Fibroblast of the aortic adventitia (primary cell): ENCODE results near the gene WDR38. TPM values are rescaled to one million over a fixed set of nuclear protein-coding genes. Genes with fewer than 3 reads are reported as not detected.

Experiments
- DNase-seq: peaks from one replicate; pipeline ENCODE4 v3.0.0-alpha.2; 2010; ENCODE audit warnings: low read depth
- H3K4me3 ChIP-seq: 2 replicates; pipeline ENCODE4 v1.5.1; 2011; ENCODE audit warnings: low read depth, mild to moderate bottlenecking, control low read depth, low read length, moderate library complexity
- total RNA-seq: library from RNA; depleted of rRNA; stranded (reverse); fragments of >200 nt; gene quantifications from 2 replicates; pipeline ENCODE4 v1.2.3, GENCODE V29; 2012; ENCODE audit warnings: low replicate concordance
- TF ChIP-seq, protein P1 (sequence below): IDR thresholded peaks from 2 replicates; pipeline ENCODE4 v1.5.1; 2011; ENCODE audit warnings: mild to moderate bottlenecking, low read length, control low read depth, inconsistent platforms; ENCODE audit not compliant: insufficient read depth

WDR38 gene
- total RNA-seq, 1 donor, result not detected

DNA sequence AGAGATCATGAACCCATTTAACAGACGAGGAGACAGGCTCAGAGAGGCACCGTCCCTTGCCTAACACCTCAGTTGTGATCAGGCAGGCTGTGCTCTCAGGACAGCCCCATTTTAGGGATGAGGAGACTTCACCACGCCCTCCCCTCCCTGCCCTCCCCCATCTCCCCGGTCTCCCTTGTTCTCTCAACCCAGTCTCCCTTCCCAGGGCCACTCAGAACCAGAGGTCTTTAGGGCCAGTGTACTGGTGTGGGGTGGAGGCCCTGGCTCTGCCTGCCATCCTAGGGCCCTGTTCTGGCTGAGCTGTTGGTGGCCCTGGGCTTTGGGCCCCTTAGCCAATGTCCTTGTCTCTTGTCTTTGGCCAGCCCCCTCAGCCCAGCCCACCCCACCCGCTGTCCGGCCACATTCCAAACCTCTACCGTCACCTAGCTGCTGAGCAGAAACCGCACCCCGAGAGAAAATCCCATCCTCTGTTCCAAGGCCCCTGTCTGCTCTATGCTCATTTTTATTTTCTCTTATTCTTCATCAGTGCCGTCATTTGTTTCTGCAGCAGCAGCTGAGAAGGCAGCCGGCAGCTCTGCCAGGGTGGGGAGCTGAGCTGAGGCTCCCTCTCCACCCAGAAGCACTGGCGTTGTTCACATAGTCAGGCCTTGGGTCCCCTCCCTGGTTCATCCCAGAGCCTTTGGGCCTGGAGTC, 42.5 kb upstream of the WDR38 start:
- TF ChIP-seq, protein P1, sequence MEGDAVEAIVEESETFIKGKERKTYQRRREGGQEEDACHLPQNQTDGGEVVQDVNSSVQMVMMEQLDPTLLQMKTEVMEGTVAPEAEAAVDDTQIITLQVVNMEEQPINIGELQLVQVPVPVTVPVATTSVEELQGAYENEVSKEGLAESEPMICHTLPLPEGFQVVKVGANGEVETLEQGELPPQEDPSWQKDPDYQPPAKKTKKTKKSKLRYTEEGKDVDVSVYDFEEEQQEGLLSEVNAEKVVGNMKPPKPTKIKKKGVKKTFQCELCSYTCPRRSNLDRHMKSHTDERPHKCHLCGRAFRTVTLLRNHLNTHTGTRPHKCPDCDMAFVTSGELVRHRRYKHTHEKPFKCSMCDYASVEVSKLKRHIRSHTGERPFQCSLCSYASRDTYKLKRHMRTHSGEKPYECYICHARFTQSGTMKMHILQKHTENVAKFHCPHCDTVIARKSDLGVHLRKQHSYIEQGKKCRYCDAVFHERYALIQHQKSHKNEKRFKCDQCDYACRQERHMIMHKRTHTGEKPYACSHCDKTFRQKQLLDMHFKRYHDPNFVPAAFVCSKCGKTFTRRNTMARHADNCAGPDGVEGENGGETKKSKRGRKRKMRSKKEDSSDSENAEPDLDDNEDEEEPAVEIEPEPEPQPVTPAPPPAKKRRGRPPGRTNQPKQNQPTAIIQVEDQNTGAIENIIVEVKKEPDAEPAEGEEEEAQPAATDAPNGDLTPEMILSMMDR, result no peak
- peak; percentile 78 for DNase-seq
- H3K4me3 ChIP-seq, result no peak overlapping the region

DNA sequence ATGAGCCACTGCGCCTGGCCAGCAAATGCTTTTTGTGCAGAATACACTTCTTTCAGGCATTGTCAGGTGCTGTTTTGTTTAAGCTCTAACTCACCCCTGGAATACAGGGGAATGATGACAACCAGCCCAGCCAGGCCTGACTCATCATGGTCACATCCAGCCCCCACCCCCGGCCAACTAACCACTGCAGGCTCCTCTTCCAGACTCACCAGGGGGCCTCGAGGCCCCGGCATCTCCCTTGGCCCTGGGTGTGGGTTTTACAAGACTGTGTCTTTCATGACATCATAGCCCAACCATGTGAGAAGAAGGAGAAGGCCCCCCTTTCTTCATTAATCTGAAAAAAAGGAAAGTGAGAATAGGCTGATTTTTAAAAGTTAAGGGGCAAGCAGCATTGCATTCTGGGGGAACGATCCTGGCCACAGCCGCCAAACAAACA, 40.8 kb upstream of the WDR38 start:
- TF ChIP-seq, protein P1, result peak; percentile 8
- H3K4me3 ChIP-seq, result no peak overlapping the region
- DNase-seq, result peak; percentile 93

DNA sequence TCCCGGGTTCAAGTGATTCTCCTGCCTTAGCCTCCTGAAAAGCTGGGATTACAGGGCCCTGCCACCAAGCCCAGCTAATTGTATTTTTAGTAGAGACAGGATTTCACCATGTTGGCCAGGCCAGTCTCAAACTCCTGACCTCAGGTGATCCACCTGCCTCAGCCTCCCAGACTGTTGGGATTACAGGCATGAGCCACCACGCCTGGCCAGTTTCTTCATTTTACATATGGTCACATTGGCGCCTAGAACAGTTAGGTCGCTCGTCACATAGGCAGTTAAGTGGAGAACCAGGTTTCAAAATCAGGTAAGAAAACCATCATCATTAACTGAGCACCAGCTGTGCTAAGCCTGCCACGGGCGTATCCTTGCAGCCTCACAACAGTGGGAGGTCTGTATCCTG, 40.2 kb upstream of the WDR38 start:
- TF ChIP-seq, protein P1, result no peak
- H3K4me3 ChIP-seq, result no peak overlapping the region
- DNase-seq, result no peak

DNA sequence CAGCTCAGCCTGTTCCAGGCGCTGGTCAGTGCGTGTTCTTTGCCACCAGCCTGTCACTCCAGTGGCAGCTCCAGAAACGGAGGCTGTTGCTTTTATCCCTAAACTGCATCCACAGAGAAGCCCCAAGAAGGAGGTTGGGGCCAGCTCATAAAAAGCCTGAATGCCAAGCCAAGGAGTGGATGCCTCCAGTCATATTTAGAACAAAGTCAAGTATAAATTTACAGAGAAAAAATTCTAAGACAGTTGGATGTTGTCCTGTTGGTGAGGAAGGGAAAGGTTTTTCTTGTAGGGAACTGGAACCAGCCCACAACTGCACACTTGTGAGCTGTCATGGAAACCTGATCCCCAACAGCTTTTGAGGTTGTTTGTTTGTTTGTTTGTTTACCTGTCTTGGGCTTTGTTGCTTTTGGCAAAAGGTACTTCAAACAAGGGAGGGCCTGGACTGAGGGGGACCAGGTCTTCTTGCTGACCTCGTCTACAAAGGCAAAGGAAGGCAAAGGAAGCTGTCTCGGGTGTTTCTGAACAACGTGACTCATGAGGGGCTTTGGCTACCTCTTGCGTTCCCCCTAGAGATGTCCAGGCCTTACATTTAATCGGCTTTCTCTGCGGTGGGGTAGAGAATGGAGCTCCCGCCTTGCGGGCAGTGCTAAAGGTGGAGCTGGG, 39.6 kb upstream of the WDR38 start:
- no peak for DNase-seq
- TF ChIP-seq, protein P1, result no peak
- no peak overlapping the region for H3K4me3 ChIP-seq

DNA sequence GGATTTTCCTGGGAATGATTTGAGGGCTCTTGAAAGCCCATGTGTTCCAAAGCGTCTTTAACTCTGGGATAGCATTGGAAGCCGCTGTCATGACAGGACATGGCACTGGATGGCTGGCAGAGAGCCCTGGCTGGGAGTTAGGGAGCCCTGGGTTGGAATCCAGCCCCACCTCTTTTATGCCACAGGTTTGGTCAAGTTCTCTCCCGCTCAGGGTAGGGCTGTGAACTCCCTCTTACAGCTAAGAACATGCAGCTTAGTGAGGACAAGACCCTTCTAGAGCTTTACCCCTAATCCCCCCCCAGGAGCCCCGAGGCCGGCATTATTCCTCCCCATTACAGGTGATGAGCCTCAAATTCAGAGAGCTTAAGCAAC, 39.1 kb upstream of the WDR38 start:
- TF ChIP-seq, protein P1, result no peak
- H3K4me3 ChIP-seq, result no peak overlapping the region
- no peak for DNase-seq

DNA sequence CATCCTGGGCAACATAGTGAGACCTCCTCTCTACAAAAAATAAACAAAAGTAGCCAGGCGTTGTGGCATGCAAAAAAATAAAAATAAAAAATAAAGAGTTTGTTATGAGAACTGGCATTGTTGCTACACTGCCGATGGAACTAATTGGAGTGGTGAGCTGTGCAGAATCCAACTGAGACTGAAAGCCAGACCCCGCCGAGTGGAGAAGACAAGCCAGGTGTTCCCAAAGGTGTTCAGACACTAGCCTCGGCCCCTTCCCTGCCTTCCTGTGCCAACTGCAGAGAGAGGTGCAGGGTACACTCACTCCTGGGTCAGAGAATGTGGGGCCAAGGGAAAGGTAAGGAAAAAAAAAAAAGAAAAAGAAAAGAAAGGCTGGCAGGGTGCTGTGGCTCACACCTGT, 37.7 kb upstream of the WDR38 start:
- TF ChIP-seq, protein P1, result no peak
- no peak overlapping the region for H3K4me3 ChIP-seq
- no peak for DNase-seq
